SU-DHL-6 (cell line): ENCODE measurements around the gene PRM3.

Experiments used
- H2AFZ ChIP-seq: fragments of 200-600 bp; sonication (generic); 2 replicates; pipeline ENCODE4 v1.6.1; 2014; ENCODE audit warnings: low read depth, mild to moderate bottlenecking, moderate library complexity, mixed read lengths, antibody characterized with exemption, low read length; ENCODE audit not compliant: severe bottlenecking
- H3F3A ChIP-seq: fragments of 200-600 bp; shearing (Covaris generic); 2 replicates; pipeline ENCODE4 v1.6.0; 2016; ENCODE audit warnings: antibody characterized with exemption, mild to moderate bottlenecking; ENCODE audit not compliant: insufficient read depth
- H3K27ac ChIP-seq: fragments of 200-600 bp; sonication (generic); 2 replicates; pipeline ENCODE4 v1.5.1; 2016; ENCODE audit warnings: low read depth, mild to moderate bottlenecking, low read length, moderate library complexity, mixed read lengths
- H3K27me3 ChIP-seq: fragments of 200-600 bp; sonication (generic), shearing (Covaris generic); 2 replicates; pipeline ENCODE4 v1.6.0; 2014; ENCODE audit warnings: mild to moderate bottlenecking, low read length
- H3K36me3 ChIP-seq: fragments of 200-600 bp; sonication (generic); 2 replicates; pipeline ENCODE4 v1.6.1; 2014; ENCODE audit warnings: mild to moderate bottlenecking, low read length, mixed read lengths
- H3K4me2 ChIP-seq: fragments of 300-600, 200-600 bp; shearing (Covaris generic), sonication (generic); 2 replicates; pipeline ENCODE4 v1.6.0; 2014; ENCODE audit warnings: low read length, low read depth, mild to moderate bottlenecking; ENCODE audit not compliant: poor library complexity, severe bottlenecking
- H3K4me3 ChIP-seq: fragments of 200-600 bp; sonication (generic); 2 replicates; pipeline ENCODE4 v1.5.1; 2014; ENCODE audit warnings: antibody characterized with exemption, low read length, mild to moderate bottlenecking, mixed read lengths; ENCODE audit not compliant: insufficient read depth, poor library complexity, severe bottlenecking
- H3K79me2 ChIP-seq: fragments of 200-600 bp; sonication (generic); 2 replicates; pipeline ENCODE4 v1.6.1; 2014; ENCODE audit warnings: mild to moderate bottlenecking, low read length, moderate library complexity; ENCODE audit not compliant: insufficient read depth
- H3K9ac ChIP-seq: fragments of 200-600 bp; sonication (generic); 2 replicates; pipeline ENCODE4 v1.7.0; 2014; ENCODE audit warnings: mild to moderate bottlenecking, low read length
- H3K9me2 ChIP-seq: fragments of 200-600 bp; sonication (generic); replicated peaks from 2 replicates; pipeline ENCODE4 v1.6.1; 2014; ENCODE audit warnings: low read length; ENCODE audit not compliant: insufficient read depth
- H3K9me3 ChIP-seq: fragments of 200-600 bp; sonication (generic); 2 replicates; pipeline ENCODE4 v1.6.1; 2014; ENCODE audit warnings: low read length, mixed read lengths; ENCODE audit not compliant: insufficient read depth
- H4K20me1 ChIP-seq: fragments of 200-600 bp; sonication (generic); 2 replicates; pipeline ENCODE4 v1.6.1; 2014; ENCODE audit warnings: low read depth, mild to moderate bottlenecking, antibody characterized with exemption, low read length, moderate library complexity, mixed read lengths
- EZH2phosphoT487 ChIP-seq: fragments of 200-600 bp; sonication (generic), shearing (Covaris generic); conservative IDR thresholded peaks from 2 replicates; pipeline ENCODE4 v1.6.1; 2018; ENCODE audit warnings: mild to moderate bottlenecking, antibody characterized with exemption, low read length, moderate library complexity, mixed read lengths
- TF ChIP-seq, protein P1 (sequence below): fragments of 200-600 bp; sonication (generic); IDR thresholded peaks from one replicate; pipeline ENCODE4 v1.5.1; 2017; ENCODE audit warnings: antibody characterized with exemption, mild to moderate bottlenecking, low read length, moderate library complexity; ENCODE audit not compliant: insufficient read depth, poor library complexity, severe bottlenecking

PRM3 gene

DNA sequence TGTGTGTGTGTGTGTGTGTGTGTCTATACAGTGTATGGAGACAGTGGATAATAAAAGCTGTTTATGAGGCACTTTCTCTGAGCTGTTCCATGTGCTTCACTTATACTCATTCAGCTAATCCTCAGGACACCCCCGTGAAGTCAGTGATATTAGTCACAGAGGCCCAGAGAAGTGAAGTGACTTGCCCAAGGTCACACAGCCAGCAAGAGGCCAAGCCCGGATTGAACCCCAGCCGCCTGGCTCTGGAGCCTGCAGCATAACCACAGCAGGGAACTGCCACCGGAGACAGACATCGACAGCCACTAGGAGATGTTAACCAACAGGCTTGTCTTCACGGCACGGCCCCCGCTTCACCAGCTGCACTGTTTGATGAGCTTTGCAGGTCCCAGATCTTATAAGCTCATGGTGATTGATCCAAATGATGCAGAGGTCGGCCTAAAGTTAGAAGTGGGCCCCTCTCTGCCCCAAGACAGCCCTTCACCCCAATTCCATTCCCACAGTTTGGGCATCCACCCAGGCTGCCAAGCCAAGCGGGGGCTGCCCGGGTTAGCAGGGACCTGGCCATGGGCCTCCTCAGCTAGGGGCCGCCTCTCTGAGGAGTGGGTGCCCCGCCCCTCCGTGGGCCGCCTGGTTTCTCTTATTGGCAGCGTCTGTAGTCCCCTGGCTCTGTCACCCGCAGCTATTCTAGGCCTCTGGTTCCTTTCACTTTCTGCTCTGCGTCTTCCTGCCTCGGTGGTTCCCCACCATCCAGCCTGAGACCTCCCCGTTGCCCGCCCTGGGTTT, 48.3 kb downstream of the PRM3 start:
- Histone ChIP-seq H3K9ac (no peak overlapping the region), H3K4me2 (peak overlapping the region; percentile 16)

DNA sequence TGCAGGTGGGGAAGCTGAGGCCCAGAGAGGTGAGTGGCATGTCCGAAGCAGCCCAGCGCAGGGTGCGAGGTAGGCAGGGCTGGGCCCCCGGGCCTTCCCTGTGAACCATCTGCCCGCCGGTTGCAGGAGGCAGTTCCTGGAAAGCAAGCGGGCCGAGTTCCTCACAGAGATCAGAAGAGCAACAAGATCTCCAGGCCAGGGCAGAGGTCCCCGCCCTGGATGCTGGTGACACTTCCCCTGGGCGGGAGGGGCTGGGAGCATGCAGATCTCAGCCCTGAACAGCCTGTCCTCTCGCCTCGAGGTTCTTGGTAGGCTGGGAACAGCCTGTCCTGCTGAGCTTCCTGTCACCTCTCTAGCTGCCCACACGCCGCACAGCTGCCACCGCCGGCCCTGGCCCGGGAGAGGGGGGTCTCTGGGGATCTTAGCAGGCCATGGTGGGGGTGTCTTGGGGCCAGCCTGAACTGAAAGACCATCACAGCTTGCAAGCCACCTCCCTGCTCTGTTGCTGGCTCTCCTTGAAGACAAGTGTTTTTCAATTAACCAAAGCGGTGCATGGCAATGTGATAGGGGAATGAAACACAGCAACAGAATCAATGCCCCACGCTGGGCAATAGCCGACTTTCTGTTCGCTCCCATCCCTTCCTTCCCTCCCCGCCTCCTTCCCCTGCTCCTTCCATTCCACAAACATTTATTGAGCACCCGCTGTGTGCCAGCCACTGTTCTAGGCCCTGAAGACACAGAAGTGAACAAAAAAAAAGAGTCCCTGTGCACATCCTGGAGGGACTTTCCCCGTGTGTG, 49.1 kb downstream of the PRM3 start:
- Histone ChIP-seq H3K27me3 (no peaks in the 10 kb centered on the region), H3K27ac (no peak overlapping the region), H4K20me1 (no peaks in the 10 kb centered on the region), H3K4me2 (no peak overlapping the region), H2AFZ (no peak overlapping the region), H3K9ac (no peak overlapping the region), H3K9me3 (no peaks in the 10 kb centered on the region), H3K9me2 (no peaks in the 10 kb centered on the region), H3K36me3 (no peaks in the 10 kb centered on the region), H3K79me2 (no peaks in the 10 kb centered on the region), H3K4me3 (no peak overlapping the region), H3F3A (no peaks in the 10 kb centered on the region)
- TF ChIP-seq, protein P1, sequence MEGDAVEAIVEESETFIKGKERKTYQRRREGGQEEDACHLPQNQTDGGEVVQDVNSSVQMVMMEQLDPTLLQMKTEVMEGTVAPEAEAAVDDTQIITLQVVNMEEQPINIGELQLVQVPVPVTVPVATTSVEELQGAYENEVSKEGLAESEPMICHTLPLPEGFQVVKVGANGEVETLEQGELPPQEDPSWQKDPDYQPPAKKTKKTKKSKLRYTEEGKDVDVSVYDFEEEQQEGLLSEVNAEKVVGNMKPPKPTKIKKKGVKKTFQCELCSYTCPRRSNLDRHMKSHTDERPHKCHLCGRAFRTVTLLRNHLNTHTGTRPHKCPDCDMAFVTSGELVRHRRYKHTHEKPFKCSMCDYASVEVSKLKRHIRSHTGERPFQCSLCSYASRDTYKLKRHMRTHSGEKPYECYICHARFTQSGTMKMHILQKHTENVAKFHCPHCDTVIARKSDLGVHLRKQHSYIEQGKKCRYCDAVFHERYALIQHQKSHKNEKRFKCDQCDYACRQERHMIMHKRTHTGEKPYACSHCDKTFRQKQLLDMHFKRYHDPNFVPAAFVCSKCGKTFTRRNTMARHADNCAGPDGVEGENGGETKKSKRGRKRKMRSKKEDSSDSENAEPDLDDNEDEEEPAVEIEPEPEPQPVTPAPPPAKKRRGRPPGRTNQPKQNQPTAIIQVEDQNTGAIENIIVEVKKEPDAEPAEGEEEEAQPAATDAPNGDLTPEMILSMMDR: no peak
- TF ChIP-seq EZH2phosphoT487: no peak

More for the DNA sequence above, 48.3 kb downstream of the PRM3 start:
- no peaks in the 10 kb centered on the region for H3K36me3 ChIP-seq
- no peak overlapping the region for H3K27ac ChIP-seq
- H3K4me3 ChIP-seq: no peak overlapping the region
- no peaks in the 10 kb centered on the region for H3K9me2 ChIP-seq
- TF ChIP-seq, protein P1: no peak
- no peak for TF ChIP-seq EZH2phosphoT487
- no peaks in the 10 kb centered on the region for H3K79me2 ChIP-seq
- no peak overlapping the region for H2AFZ ChIP-seq
- H4K20me1 ChIP-seq: no peaks in the 10 kb centered on the region
- H3K9me3 ChIP-seq: no peaks in the 10 kb centered on the region
- no peaks in the 10 kb centered on the region for H3F3A ChIP-seq
- H3K27me3 ChIP-seq: no peaks in the 10 kb centered on the region
